ENCODE data around the gene PRSS53. TPM values are rescaled to one million over a fixed set of nuclear protein-coding genes. Genes with fewer than 3 reads are reported as not detected.

PRSS53 gene
- total RNA-seq, 4 donors from 2014 or later: 0.41 to 1.3 (median 1.1) TPM

- Histone ChIP-seq H3K36me3 (peaks cover 33 to 98% (median 57%) of the 10 kb centered on the region in 3 donors), H3K9me3 (no peaks in the 10 kb centered on the region)
These were observed 7.9 kb downstream of the PRSS53 start for GRCh38 chr16:31080756-31081419.

GRCh38 chr16:31080035-31080629 lies 8.6 kb downstream of the PRSS53 start:
- WGBS, 2 donors: 92% methylated on average over 2 of the region's 40 CpGs; no CpG with 5 or more reads in 1 of the 2 donors
- no peak for DNase-seq
- Histone ChIP-seq H3K9me3 (no peaks in the 10 kb centered on the region), H3K4me1 (peaks cover 6 to 30% (median 7%) of the 10 kb centered on the region in 3 donors), H3K4me3 (no peak overlapping the region), H3K27me3 (no peaks in the 10 kb centered on the region), H3K27ac (no peak overlapping the region), H3K36me3 (peaks cover 33 to 90% (median 57%) of the 10 kb centered on the region in 3 donors)
- intact Hi-C loops (cut with DNase I): no loop called here
- TF ChIP-seq, protein P1, sequence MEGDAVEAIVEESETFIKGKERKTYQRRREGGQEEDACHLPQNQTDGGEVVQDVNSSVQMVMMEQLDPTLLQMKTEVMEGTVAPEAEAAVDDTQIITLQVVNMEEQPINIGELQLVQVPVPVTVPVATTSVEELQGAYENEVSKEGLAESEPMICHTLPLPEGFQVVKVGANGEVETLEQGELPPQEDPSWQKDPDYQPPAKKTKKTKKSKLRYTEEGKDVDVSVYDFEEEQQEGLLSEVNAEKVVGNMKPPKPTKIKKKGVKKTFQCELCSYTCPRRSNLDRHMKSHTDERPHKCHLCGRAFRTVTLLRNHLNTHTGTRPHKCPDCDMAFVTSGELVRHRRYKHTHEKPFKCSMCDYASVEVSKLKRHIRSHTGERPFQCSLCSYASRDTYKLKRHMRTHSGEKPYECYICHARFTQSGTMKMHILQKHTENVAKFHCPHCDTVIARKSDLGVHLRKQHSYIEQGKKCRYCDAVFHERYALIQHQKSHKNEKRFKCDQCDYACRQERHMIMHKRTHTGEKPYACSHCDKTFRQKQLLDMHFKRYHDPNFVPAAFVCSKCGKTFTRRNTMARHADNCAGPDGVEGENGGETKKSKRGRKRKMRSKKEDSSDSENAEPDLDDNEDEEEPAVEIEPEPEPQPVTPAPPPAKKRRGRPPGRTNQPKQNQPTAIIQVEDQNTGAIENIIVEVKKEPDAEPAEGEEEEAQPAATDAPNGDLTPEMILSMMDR (IDR thresholded peaks at IDR 0.05): no peak
- TF ChIP-seq POLR2A (IDR thresholded peaks at IDR 0.05): no peak

More at GRCh38 chr16:31080756-31081419, 7.9 kb downstream of the PRSS53 start:
- Histone ChIP-seq H3K4me3 (no peak overlapping the region), H3K27me3 (no peaks in the 10 kb centered on the region), H3K4me1 (peaks cover 2 to 22% (median 3%) of the 10 kb centered on the region in 3 donors), H3K27ac (no peak overlapping the region)
- intact Hi-C loops (cut with DNase I): no loop called here
- DNase-seq: no peak
- WGBS, 2 donors: 86% methylated on average over 9 of the region's 13 CpGs; no CpG with 5 or more reads in 1 of the 2 donors
- TF ChIP-seq, protein P1 (IDR thresholded peaks at IDR 0.05): no peak
- TF ChIP-seq POLR2A (IDR thresholded peaks at IDR 0.05): no peak

GRCh38 chr16:31079342-31079944 lies 9.3 kb downstream of the PRSS53 start:
- intact Hi-C loops (cut with DNase I): no loop called here
- peaks cover 10 to 37% (median 11%) of the 10 kb centered on the region in 3 donors for H3K4me1 ChIP-seq
- no peak for TF ChIP-seq POLR2A (IDR thresholded peaks at IDR 0.05)
- H3K36me3 ChIP-seq: peaks cover 33 to 83% (median 57%) of the 10 kb centered on the region in 3 donors
- H3K27me3 ChIP-seq: no peaks in the 10 kb centered on the region
- 68 to 93% methylated on average over 3 to 6 of the region's 13 CpGs for WGBS, 2 donors
- no peak for DNase-seq
- H3K27ac ChIP-seq: no peak overlapping the region
- no peak overlapping the region for H3K4me3 ChIP-seq
- H3K9me3 ChIP-seq: no peaks in the 10 kb centered on the region

DNA sequence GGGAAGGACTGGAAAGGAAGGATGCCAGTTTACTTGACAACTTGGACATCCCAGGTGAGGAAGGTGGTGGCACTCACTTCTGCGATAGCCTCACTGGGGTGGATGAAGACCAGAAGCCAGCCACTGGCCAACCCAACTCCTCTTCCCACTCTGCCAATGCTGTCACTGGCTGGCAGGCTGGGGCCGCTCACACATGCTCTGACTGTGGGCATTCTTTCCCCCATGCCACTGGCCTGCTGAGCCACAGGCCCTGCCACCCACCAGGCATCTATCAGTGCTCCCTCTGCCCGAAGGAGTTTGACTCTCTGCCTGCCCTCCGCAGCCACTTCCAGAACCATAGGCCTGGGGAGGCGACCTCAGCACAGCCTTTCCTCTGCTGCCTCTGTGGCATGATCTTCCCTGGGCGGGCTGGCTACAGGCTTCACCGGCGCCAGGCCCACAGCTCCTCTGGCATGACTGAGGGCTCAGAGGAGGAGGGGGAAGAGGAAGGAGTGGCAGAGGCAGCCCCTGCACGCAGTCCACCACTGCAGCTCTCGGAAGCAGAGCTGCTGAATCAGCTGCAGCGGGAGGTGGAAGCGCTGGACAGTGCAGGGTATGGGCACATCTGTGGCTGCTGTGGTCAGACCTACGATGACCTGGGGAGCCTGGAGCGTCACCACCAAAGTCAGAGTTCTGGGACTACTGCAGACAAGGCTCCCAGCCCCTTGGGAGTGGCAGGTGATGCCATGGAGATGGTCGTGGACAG lies 10.0 kb downstream of the PRSS53 start:
- Histone ChIP-seq H3K27ac (no peak overlapping the region), H3K36me3 (peaks cover 33 to 76% (median 53%) of the 10 kb centered on the region in 3 donors), H3K9me3 (no peaks in the 10 kb centered on the region), H3K4me1 (peaks cover 10 to 37% (median 11%) of the 10 kb centered on the region in 3 donors), H3K4me3 (no peak overlapping the region), H3K27me3 (no peaks in the 10 kb centered on the region)
- intact Hi-C loops (cut with DNase I): no loop called here
- TF ChIP-seq POLR2A (IDR thresholded peaks at IDR 0.05): no peak
- TF ChIP-seq, protein P1 (IDR thresholded peaks at IDR 0.05): no peak
- 80 to 100% methylated on average over 3 to 5 of the region's 15 CpGs for WGBS, 2 donors
- no peak for DNase-seq

DNA sequence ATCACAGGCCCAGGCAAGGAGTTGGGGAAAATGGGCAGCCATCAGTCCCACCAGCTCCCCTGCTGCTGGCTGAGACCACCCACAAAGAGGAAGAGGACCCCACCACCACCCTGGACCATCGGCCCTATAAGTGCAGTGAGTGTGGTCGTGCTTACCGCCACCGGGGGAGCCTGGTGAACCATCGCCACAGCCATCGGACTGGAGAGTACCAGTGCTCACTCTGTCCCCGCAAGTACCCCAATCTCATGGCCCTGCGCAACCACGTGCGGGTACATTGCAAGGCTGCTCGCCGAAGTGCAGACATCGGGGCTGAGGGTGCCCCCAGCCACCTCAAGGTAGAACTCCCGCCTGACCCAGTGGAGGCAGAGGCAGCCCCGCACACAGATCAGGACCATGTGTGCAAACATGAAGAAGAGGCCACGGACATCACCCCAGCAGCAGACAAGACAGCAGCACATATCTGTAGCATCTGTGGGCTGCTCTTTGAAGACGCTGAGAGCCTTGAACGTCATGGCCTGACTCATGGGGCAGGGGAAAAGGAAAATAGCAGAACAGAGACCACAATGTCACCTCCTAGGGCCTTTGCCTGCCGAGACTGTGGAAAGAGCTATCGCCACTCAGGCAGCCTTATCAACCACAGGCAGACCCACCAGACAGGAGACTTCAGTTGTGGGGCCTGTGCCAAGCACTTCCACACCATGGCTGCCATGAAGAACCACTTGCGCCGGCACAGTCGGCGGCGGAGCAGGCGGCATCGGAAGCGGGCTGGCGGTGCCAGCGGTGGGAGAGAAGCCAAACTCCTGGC lies 10.9 kb downstream of the PRSS53 start:
- DNase-seq: no peak
- TF ChIP-seq POLR2A (IDR thresholded peaks at IDR 0.05): no peak
- TF ChIP-seq, protein P1 (IDR thresholded peaks at IDR 0.05): no peak
- Histone ChIP-seq H3K4me1 (peaks cover 10 to 39% (median 12%) of the 10 kb centered on the region in 3 donors), H3K27me3 (no peaks in the 10 kb centered on the region), H3K4me3 (no peak overlapping the region), H3K9me3 (no peaks in the 10 kb centered on the region), H3K36me3 (peaks cover 33 to 67% (median 51%) of the 10 kb centered on the region in 3 donors), H3K27ac (no peak overlapping the region)
- WGBS, 2 donors: 85 to 89% methylated on average over 7 to 9 of the region's 30 CpGs
- intact Hi-C loops (cut with DNase I): no loop called here
